NCI-H226 (cell line): ENCODE measurements around the gene TSHZ2.
"Not testable (repeated sequence)": the region's sequence is repeated elsewhere in the genome, so short reads cannot be mapped to it uniquely, and the experiment has no call there.

Experiments
- DNase-seq: peaks from one replicate; pipeline ENCODE4 v3.0.0-alpha.2; 2015

Gene TSHZ2

DNA sequence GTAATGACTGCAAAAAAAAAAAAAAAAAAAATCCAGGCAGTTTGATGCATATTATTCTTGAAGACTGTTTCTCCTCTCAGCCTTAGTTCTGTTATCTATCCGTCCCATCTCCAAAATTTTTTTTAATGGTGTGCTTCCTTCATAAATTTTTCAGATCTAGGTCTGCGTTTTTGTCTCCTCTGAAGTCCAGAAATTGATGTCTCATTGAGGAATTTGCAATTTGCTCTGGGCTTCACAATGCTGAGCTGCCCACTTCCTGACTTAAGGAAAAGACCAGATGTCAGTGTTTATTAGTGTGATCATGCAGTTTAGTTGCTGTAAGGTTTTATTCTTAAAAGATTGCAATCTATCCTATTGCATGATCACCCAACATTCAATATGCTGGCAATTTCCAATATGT, 323.9 kb downstream of the TSHZ2 start:
- DNase-seq: no peak

DNA sequence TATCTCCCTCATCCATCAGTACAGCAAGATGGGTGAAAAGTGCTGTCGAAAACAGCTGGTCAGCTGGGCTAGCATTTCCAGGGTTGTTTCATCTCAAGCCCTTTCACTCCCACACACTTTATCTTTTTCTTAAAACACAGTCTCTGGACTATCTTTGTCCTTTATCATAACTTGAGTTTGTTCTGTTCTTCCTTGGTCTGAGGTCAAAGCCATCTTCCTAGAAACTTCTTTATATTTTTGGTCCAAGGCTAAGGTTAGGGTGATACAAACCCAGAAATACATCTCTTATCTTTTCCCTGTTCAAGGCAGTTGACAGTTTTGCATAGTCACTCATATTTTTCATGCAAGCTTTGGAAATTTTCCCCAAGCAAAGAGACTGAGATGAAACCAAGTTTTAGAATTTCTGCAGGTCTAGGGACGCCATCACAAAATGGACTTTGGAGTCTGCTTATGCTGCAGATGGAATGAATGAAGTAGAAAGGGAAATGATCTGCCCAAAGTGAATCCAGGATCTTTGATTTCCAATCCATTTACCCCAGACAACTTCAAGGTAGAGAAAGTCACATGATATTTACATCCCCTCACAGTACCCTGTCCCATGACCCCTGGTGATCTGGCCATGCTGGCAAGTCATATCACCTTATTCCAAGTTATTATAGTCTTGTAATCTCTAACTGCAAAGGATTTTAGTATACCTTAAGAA, 324.4 kb downstream of the TSHZ2 start:
- DNase-seq: no peak

DNA sequence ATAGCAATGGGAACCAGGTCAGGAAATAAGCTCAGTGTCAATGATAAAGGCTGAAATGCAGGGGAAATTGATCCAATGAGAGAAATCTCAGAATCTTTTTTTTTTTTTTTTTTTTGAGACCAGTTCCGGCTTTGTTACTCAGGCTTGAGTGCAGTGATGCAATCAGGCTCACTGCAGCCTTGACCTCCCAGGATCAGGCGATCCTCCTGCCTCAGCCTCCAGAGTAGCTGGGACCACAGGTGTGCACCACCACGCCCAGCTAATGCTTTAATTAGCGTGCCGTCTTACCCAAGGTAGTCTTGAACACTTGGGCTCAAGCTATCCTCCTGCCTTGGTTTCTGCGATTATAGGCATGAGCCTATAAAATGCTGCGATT, 325.0 kb downstream of the TSHZ2 start:
- no peak for DNase-seq

DNA sequence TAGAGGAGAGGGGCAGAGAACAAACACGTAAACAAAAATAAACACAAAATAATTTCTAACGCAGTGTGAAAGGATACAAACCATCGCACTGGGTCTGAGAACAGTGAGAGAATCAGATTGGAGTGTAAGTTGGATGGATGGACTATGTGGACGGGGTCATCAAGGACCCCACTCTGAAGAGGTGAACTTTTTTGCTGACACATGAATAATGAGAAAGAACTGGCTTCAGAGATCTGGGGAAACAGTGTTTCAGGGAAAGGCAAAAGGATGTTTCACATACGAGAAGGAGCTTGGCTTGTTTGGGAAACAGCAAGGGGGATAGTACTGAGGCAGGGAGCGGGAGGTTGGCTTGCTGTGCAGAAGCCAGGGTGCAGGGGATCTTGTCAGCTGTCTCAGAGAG, 326.1 kb downstream of the TSHZ2 start:
- no peak for DNase-seq

DNA sequence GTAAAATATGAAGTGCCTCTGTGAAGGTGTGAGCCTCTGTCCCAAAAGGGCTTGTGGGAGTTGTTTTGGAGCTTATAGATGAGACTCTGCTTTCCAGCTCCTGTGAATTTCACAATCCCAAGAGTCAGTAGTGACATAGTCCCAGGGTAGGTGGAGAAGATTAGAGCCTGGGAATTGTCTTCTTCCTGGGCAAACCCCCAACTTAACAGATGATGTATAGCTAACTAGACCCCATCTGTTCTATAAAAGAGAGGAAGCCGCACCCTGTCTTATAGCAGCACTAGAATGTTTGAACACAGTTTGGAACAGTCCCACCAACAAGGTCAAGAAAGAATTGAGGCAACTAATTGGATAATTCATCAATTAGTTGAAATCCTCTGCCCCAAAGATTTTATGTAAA, 326.8 kb downstream of the TSHZ2 start:
- DNase-seq: no peak

DNA sequence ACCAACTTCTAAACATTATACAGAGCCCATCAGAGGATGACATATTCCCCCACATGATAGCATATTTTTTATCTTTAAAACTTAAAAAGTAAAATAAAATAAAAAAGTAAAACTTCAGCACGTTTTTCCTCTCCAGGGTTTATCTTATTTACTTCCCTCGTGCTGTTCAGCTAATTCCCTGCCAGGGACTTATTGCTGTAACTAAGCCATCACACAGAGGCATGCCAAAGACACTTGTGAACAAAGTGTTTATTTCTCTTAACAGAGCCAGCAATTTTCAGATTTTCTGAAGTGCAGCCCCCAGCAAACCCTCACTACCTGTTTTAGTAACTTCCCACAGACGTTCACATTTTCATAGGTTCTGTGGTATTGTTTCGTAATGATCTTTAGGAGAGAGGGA, 327.7 kb downstream of the TSHZ2 start:
- DNase-seq: no peak

DNA sequence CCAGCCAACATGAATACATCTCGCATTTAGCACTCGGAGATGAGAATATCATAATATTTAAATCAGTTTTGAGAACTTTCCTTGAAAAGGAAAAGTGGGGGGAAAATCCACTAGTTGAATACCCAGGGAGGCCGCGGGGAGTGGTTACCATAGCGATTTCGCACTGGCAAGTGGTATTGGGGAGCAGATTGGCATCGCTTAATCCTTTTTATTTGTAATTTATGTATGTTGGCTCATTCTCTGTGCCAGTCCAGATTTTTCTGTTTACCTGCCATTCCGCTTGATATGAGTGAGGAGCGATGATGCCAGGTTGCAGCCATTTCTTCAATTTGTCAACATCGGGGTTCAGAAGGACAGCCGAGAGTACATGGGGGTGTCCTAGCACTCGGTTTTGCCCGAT, 329.7 kb downstream of the TSHZ2 start:
- no peak for DNase-seq

DNA sequence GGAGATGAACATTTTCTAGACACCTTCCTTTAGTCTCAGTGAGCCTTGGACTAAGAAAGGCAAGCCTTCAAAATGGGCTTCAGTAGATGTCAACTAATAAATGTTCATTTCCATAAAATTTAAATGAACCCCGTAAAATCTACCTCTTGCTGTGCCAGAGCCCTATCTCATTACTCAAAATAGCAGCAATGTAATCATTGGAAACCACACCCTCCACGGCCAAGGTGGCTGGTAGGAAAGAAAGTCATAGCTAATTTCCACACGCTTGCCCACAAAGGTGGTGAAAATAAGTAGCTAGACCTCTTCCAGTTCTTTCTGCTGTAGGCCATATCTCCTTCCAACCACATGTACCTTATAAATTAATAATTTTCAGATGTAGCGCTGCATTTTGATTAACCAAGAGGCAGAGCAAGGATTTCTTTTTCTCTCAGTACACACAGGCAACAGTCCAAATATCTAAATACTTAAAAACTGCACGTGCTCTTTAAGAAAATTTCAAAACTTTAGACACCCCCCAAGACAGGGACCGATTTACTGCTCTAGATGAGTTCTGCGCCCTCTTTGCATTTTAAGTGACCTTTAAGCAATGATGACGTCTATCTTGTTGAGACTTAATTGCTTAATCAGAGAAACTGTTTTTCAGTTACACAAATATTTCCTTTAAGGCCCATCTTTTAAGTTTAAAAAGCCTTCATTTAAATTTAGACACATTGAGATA, 330.7 kb downstream of the TSHZ2 start:
- DNase-seq: no peak

DNA sequence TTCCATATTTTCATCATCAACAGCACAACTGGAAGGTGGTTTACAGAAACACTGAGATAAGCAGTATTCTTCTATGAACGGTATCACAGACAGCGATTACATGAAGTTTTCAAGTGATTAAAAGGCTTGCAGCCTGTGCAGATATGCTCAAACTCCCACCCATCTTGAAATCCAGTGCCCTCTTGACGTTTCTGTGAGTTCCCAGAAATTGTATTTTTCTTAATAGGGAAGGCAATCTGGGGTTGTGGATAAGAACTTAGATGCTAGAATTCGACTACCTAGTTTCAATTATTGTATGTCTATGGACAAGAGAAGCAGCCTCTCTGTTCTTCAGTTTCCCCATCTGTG, 331.2 kb downstream of the TSHZ2 start:
- no peak for DNase-seq

DNA sequence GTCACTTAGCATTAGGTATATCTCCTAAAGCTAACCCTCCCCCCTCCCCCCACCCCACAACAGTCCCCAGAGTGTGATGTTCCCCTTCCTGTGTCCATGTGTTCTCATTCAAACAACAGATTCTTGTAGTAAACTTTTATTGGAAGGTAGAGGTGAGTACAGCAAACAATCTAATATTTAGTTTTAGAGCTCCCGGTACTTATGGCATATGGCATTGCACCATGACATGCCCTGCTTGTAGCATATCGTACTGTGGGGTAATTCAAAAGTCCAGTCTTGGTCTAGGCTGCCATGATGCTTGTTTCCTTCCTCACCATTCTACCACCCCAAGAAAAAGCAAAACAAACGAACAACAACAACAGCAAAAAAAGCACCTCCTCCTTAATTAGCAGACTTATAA, 332.0 kb downstream of the TSHZ2 start:
- DNase-seq: no peak

DNA sequence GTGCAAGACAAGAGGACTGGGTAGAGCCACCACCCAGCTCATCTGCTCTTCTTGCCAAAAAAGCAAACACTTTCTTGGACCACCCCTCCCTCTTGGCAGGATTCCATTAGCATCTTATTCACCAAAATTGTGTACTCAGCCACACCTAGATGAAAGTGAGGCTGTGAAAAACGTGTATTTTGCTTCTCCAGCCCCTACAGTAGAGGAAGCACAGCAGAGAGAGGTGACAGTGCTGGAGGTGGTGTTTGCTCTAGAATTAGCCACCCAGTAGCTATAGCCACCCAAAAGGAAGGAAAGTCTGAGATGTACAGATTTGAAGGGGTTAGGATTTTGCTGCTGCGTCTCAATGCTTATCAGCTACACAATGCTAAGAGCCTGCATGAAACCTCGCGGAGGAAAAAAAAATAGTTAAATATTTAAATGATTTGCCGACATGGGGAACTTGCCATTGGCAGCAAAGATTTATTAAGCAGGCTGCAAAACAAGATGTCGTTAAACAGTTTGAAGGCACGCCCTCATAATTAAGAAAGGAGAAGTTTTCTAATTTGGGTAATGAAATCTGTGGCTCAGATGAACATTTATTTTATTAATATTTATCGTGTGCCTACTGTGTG, 334.1 kb downstream of the TSHZ2 start:
- no peak for DNase-seq

DNA sequence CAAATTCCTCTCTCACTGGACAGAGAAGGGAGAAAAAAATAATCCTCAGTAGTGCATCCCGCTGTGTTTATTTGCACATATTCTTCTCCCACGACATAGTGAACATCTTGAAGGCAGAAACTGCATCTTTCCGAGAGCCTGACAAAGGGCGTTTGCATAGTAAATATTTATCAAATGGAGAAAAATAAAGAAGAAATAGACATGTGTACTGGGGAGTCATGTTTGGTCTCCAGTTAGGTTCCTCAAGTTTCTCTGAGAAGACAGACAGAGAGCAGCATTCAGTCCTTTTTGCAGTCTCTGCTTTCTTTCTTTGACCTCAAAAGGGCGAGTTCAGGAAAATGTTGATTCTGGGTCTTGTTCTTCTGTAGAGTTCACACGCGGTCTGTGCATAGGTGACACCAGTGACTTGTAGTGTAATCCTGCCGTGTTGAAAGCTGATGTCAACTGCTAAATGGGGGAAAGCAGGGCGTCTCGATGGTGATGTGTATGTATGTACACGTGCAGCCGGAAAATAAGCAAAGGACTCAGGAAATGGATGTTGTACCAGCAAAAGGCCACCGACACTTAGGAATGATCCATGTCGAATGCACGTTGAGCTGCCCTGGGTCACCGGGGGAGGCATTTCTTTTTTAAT, 335.9 kb downstream of the TSHZ2 start:
- DNase-seq: no peak

DNA sequence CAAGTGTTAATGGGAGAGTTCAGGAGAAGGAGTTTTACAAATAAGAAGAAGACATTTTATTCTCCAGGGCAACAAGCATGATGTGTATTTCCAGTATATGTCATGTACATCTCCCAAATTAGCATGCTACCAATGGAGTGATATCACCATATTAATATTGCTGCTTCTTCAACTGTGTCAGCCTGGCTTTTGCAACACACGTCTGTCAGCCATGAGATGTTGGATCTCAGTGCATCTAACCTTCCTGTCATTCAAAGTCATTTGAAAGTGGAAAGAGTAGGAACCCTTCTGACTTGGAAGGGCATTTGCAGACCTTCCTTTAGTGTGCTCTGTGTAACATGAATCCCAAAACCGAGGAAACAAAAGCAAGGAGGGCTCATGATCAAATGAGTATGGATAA, 337.4 kb downstream of the TSHZ2 start:
- DNase-seq: no peak

DNA sequence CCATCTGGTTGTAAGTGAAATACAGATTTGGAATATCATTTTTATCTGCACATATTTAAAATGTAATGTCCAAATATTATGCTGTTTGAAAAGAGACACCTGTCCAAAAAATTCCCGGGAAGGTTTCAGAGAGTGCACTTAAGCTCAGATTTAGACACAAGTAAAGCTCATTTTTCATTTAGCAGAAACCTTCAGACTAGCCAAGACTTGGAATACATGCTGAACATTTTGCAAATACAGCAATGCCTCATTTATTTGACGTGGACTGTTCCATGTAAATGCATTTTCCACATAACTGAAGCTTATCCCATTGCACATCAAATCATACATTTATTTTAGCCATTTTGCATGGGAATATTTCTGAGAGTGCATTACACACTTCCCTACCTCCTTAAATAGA, 340.8 kb downstream of the TSHZ2 start:
- no peak for DNase-seq

DNA sequence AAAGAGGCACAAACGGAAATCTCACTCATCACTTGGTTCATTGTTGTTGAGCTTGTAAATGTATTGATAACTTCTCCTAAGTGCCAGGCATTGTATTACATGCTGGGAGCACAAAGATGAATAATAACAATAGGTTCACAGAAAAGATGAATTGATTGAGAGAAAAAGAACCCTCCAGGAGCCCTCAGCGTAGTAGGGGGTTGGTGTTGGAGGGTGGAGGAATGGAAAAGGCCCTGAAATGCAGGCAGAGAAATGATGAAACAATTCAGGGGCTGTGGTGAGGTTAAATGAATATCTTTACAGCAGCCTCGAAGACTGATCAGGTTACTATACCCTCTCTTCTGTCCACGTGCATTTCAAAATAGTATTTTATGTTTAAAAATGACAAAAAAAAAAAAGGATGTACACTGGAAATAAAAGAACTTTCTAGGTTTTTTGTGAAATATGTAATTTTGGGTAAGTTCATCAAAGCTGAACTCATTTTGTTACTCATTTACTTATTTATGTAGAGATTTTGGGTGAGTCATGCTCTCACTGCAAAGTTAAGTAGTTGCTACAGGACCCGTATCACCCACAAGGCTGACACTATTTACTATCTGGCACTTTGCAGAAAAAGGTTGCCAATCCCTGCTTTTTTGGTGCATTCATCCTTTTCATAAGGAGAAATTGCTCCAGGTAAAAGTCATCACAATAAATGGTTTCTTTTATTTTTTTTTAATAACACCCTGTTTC, 344.2 kb downstream of the TSHZ2 start:
- no peak for DNase-seq

DNA sequence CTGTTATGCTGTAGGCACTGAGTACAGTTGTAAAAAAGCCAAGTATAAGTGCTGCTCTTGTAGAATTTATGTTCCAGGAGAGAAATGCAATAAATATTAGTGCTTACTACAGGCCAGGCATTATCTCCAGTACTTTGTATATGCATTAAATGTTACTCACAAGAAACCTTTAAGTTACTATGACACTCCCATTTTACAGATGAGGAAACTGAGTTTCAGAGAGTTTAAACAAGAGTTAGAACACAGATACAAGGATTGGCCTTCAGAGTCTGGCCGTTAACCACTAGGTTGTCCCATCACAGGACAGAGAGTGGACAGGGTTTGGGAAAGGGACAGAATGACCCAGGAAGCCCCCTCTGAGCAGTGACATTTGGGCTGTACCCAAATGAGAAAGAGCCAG, 347.0 kb downstream of the TSHZ2 start:
- no peak for DNase-seq

DNA sequence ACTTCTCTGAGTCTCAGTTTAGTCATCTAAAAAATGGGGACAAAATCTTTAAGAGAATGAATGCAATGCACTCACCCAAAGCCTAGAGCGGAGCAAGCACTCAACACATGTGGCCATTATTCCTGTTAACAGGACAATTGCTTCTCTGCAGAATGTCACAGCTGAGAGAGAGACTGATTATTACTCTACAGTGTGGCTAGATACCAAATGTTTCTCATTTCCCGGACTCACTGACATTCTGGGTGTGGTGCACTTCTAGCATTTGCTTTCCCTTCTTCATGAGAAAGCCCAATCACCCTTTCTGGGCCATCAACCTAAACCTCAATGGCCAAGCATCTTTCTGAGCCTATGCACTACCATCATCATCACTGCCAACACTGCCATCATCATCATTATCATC, 347.6 kb downstream of the TSHZ2 start:
- no peak for DNase-seq

DNA sequence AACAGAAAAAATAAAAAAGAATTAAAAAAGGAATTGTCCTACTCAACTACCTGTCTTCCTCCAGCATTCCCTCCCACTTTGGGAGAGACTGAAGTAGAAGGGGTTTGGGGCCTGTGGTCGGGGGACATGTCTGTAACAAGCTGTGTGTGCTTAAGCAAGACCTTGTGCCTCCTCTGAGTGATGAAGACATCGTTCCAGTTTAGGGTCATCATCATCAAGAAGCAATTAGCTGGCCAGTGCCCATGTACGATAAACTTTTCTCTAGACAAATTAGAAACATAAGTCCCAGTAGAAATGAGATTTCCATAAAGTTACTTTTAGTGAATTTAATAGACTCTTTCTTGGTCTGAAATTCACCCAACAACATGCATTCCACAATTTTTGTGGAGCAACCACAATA, 348.5 kb downstream of the TSHZ2 start:
- no peak for DNase-seq

DNA sequence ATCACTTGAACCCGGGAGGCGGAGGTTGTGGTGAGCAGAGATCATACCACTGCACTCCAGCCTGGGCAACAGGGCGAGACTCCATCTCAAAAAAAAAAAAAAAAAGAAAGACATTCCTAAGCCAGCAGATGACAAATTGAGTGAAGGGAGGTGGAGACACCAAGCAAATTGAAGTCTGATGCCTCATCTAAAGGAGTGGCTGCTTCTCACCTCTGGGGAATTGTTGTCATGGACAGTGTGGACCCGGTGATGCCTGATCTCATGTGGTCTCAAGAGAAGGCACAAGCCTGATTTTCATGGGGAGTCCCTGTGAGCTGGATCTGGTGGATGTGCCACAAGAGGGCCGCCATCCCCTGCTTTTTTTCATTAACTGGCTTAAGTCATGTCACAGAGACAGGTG, 349.4 kb downstream of the TSHZ2 start:
- no peak for DNase-seq

DNA sequence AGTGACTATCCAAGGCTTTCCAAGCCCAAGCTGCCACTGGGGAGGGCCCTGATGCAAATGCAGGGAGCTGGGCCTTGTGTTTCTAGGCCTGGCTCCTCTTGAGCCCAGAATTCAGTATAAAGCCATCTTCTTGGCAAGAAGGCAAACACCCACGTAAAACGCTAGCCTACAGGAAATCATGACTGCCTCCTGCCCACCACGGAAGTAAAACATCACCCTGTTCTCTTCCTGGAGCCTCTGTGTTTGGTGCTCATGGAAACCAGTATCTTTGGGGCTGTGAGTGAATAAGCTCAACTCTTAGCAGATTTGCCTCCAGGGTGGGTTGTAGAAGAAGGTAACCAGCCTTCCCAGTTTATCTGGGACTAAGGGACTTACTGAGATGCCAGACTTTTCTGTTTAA, 350.5 kb downstream of the TSHZ2 start:
- no peak for DNase-seq

DNA sequence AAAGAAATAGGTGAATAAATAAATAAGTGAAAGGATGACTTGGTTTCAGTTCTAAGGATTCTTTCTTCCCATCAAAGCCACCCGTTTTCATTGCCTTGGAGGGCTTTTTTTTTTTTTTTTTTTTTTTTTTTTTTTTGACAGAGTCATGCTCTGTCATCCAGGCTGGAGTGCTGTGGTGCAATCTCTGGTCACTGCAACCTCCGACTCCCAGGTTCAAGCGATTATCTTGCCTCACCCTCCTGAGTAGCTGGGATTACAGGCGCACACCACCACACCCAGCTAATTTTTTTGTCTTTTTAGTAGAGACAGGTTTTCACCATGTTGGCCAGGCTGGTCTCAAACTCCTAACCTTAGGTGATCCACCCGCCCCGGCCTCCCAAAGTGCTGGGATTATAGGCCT, 351.3 kb downstream of the TSHZ2 start:
- DNase-seq: not testable (repeated sequence)

DNA sequence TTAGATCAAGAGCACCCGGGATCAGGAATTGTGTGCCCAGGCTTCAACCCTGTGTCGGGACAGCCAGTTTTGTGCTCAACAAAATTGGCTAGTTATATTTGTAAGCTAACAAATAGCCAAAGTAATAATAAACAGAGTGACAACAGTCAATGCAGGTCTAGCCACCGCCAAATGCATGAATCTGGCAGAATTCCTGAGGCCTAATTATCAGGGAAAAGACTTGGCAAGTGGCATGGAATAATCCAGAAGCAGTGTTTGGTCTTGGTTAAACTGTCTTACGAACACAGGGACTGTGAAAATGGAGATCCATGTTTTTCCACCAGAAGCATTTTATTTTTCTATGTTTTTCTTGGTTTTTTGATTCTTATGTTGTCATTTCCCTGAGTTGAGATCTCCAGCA, 352.7 kb downstream of the TSHZ2 start:
- no peak for DNase-seq

DNA sequence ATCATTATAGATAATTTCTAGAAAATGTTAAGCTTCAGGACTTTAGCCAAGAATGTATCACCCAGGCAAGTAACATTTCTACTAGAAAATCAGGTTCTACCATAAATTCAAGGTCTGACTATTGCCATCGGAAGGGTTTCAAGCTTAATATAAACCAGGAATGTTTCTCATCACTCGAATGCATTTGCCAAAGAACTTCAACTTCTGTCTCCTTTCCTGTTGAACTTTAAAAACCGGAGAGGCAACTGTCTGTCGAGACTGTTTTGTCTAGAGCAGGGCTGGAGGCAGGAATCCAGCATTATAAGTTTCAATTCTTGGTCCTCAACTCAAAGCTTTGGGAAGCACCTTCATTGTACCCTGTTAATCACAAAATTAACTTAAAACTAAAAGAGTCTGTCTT, 356.8 kb downstream of the TSHZ2 start:
- no peak for DNase-seq

DNA sequence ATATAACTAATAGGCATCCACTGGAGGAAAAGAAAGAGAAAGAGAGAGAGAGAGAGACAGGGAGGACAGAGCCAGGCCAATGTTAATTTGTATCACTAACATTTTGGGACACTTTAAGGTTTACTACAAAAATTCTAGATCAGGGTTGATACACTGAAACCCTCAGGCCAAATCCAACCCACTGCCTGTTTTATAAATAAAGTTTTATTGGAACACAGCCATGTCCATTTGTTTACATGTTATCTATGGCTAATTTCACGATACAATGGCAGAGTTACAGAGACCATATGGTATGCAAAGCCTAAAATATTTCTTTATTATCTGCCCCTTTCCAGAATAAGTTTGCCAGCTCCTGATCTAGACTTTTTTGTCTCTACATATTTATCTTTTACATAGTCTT, 357.6 kb downstream of the TSHZ2 start:
- DNase-seq: no peak
